ENCODE results near the gene FBXW11. TPM values are rescaled to one million over a fixed set of nuclear protein-coding genes. Genes with fewer than 3 reads are reported as not detected.

The FBXW11 gene
- total RNA-seq, 1 experiment from 2014 or later: 52.0 TPM

DNA sequence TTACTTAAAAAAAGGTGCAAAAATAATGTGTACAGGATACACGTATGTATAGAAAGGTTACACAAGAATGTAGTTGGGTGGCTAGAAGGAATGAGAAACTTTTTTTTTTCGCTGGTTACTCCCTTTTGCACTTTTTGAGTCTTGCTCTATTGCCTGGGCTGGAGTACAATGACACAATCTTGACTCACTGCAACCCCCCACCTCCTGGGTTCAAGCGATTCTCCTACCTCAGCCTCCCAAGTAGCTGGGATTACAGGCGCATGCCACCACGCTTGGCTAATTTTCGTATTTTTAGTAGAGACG is 15.8 kb downstream of the FBXW11 start (continued):
- TF ChIP-seq, protein P1, sequence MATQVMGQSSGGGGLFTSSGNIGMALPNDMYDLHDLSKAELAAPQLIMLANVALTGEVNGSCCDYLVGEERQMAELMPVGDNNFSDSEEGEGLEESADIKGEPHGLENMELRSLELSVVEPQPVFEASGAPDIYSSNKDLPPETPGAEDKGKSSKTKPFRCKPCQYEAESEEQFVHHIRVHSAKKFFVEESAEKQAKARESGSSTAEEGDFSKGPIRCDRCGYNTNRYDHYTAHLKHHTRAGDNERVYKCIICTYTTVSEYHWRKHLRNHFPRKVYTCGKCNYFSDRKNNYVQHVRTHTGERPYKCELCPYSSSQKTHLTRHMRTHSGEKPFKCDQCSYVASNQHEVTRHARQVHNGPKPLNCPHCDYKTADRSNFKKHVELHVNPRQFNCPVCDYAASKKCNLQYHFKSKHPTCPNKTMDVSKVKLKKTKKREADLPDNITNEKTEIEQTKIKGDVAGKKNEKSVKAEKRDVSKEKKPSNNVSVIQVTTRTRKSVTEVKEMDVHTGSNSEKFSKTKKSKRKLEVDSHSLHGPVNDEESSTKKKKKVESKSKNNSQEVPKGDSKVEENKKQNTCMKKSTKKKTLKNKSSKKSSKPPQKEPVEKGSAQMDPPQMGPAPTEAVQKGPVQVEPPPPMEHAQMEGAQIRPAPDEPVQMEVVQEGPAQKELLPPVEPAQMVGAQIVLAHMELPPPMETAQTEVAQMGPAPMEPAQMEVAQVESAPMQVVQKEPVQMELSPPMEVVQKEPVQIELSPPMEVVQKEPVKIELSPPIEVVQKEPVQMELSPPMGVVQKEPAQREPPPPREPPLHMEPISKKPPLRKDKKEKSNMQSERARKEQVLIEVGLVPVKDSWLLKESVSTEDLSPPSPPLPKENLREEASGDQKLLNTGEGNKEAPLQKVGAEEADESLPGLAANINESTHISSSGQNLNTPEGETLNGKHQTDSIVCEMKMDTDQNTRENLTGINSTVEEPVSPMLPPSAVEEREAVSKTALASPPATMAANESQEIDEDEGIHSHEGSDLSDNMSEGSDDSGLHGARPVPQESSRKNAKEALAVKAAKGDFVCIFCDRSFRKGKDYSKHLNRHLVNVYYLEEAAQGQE (IDR thresholded peaks at IDR 0.05; ENCODE audit: low read depth): no peak
- no peak for TF ChIP-seq ZFX (IDR thresholded peaks at IDR 0.05)
- no peak for TF ChIP-seq FOSL1 (IDR thresholded peaks at IDR 0.05; ENCODE audit: low read depth)
- no peak for TF ChIP-seq SP1 (IDR thresholded peaks at IDR 0.05; ENCODE audit: low read depth)
- TF ChIP-seq, protein P2, sequence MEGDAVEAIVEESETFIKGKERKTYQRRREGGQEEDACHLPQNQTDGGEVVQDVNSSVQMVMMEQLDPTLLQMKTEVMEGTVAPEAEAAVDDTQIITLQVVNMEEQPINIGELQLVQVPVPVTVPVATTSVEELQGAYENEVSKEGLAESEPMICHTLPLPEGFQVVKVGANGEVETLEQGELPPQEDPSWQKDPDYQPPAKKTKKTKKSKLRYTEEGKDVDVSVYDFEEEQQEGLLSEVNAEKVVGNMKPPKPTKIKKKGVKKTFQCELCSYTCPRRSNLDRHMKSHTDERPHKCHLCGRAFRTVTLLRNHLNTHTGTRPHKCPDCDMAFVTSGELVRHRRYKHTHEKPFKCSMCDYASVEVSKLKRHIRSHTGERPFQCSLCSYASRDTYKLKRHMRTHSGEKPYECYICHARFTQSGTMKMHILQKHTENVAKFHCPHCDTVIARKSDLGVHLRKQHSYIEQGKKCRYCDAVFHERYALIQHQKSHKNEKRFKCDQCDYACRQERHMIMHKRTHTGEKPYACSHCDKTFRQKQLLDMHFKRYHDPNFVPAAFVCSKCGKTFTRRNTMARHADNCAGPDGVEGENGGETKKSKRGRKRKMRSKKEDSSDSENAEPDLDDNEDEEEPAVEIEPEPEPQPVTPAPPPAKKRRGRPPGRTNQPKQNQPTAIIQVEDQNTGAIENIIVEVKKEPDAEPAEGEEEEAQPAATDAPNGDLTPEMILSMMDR (IDR thresholded peaks at IDR 0.05 in 2 of 3, conservative IDR thresholded peaks at IDR 0.05 in 1 of 3; ENCODE audit: borderline replicate concordance in 1 of 3, insufficient read depth in 1 of 3, low read depth in 2 of 3, low read length in 2 of 3): no peak
- TF ChIP-seq, protein P3, sequence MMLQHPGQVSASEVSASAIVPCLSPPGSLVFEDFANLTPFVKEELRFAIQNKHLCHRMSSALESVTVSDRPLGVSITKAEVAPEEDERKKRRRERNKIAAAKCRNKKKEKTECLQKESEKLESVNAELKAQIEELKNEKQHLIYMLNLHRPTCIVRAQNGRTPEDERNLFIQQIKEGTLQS (IDR thresholded peaks at IDR 0.05): no peak
- TF ChIP-seq JUND (IDR thresholded peaks at IDR 0.05): no peak

DNA sequence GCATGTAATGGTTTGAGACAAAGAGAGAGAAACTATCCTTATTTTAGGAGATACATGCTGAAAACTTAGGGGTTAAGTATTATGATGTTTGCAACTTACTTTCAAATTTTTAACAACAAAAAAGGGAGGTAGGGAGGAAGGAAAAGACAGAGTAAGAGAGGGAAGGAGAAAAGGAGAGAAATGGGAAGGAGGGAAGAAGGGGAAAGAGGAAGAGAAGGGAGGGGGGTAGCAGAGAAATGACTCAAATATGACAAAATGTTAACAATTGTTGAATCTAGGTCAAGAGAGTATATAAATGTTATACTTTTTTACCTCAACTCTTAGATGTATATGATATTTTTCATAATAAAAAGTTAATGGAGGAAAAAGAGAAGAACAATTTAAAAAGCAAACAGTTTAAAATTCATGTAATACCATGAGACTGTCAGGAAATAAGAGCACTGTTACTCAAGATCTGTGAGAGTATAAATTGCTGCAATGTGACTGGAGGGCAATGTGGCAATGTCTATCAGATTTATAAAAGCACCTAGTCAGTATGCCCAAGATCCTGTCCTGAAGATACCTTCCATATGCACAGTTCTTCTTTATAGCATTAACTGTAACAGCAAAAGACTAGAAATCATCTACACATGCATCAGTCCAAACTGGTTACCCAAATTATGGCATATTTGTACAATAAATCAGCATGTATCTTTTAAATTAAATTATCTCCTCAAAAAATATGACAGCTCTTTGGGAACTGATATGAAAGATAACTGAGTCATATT is 16.3 kb downstream of the FBXW11 start:
- intact Hi-C loops (cut with micrococcal nuclease): no loop called here
- no peak overlapping the region for H3K27ac ChIP-seq (ENCODE audit: low read depth, low read length)
- no peak overlapping the region for H3K9ac ChIP-seq (ENCODE audit: low read length)
- no peak overlapping the region; the same call in 1 of the 2 replicates for H3K4me2 ChIP-seq (ENCODE audit: low read length)
- no peaks in the 10 kb centered on the region for H3K9me3 ChIP-seq (ENCODE audit: control insufficient read depth in 1 of 2, insufficient read depth in 1 of 2, low read depth in 1 of 2, low read length in 2 of 2)
- ChIA-PET RAD21 (ENCODE audit: low non-redundant PET in 1 of 2, low total read pairs in 2 of 2, uncharacterized antibody in 2 of 2, unreplicated experiment in 2 of 2) (no interaction called here), CTCF (no interaction called here), POLR2A (no interaction called here)
- no peak overlapping the region for H3K4me3 ChIP-seq (replicated peaks in 1 of 2; ENCODE audit: low read depth in 1 of 2, low read length in 2 of 2)
- DNase-seq (ENCODE audit: low read depth, low spot score) (no peak), ATAC-seq (no peak)
- no peaks in the 10 kb centered on the region for H3K9me2 ChIP-seq (ENCODE audit: insufficient read depth)
- TF ChIP-seq SRF (IDR thresholded peaks at IDR 0.05; ENCODE audit: low read depth) (no peak), CEBPB (IDR thresholded peaks at IDR 0.05; ENCODE audit: low read depth) (no peak)
- H3K79me2 ChIP-seq (ENCODE audit: insufficient read depth, low read length): peaks cover 89% of the 10 kb centered on the region
- H3K36me3 ChIP-seq (ENCODE audit: control insufficient read depth in 1 of 2, insufficient read depth in 2 of 2, low read length in 2 of 2): peaks cover 0 to 5% of the 10 kb centered on the region in 2 experiments; a peak in 1 of 4 replicates
- no peak overlapping the region for H2AFZ ChIP-seq (ENCODE audit: low read depth, low read length, poor library complexity, severe bottlenecking)
- H3K4me1 ChIP-seq (ENCODE audit: control insufficient read depth in 1 of 2, insufficient read depth in 2 of 2, low read length in 2 of 2): peaks cover 0 to 15% of the 10 kb centered on the region in 2 experiments; a peak in 2 of 4 replicates
- BruUV-seq (replicated peaks): no TSS peak
- no peaks in the 10 kb centered on the region; the same call in 1 of the 2 replicates for H4K20me1 ChIP-seq (ENCODE audit: insufficient read depth)
- no peaks in the 10 kb centered on the region for H3K27me3 ChIP-seq (ENCODE audit: insufficient read depth, low read length)
